A549 (cell line): ENCODE results near the gene TPM1. TPM values are rescaled to one million over a fixed set of nuclear protein-coding genes. Genes with fewer than 3 reads are reported as not detected.

Experiments used
- ATAC-seq, 2 experiments: fragments of 200-7000 bp in 1 of 2; fragments of >200 bp in 1 of 2; cut with Nextera tagmentation in 1 of 2; cut with Tn5 transposase in 1 of 2; 3 replicates each; pipeline versions ENCODE4 v1.8.0 to v1.9.1; 2018 to 2020; ENCODE audit warnings: mild to moderate bottlenecking in 1 of 2, moderate library complexity in 1 of 2
- CTCF ChIA-PET: fragments of 300-600 bp; sonication (Branson Sonifier 250); formaldehyde crosslinking; extraction: SDS; loops from one replicate; lab custom pipeline; 2021; ENCODE audit warnings: antibody characterized with exemption, inconsistent platforms; lab: Yijun Ruan, JAX
- POLR2A ChIA-PET: fragments of 350-600 bp; formaldehyde crosslinking; extraction: SDS; loops from one replicate; lab custom pipeline; 2021; ENCODE audit warnings: antibody characterized with exemption, inconsistent platforms; lab: Yijun Ruan, JAX
- DNase-seq, 2 experiments: peaks; one replicate each; pipeline versions ENCODE4 v3.0.0 to v3.0.0-alpha.2; 2011 to 2016; ENCODE audit warnings: low read depth in 1 of 2, low spot score in 1 of 2
- FAIRE-seq: peaks from 2 replicates; lab custom pipeline; 2011; peaks lifted over from hg19 to GRCh38; lab: Jason Lieb, UNC
- H3K27ac ChIP-seq, 2 experiments: fragments of >200 bp; sonication (Bioruptor Twin); formaldehyde crosslinking; 3 replicates each; pipeline ENCODE4 v1.5.1; 2016 to 2017
- H3K4me1 ChIP-seq: fragments of >200 bp; sonication (Bioruptor Twin); formaldehyde crosslinking; 3 replicates; pipeline ENCODE4 v1.6.1; 2016
- H3K4me2 ChIP-seq: fragments of >200 bp; sonication (Bioruptor Twin); formaldehyde crosslinking; 3 replicates; pipeline ENCODE4 v1.6.1; 2016
- H3K4me3 ChIP-seq: fragments of >200 bp; sonication (Bioruptor Twin); formaldehyde crosslinking; 3 replicates; pipeline ENCODE4 v1.5.1; 2016
- H3K9me3 ChIP-seq: fragments of >200 bp; sonication (Bioruptor Twin); formaldehyde crosslinking; 3 replicates; pipeline ENCODE4 v1.6.1; 2016
- BCL3 ChIP-seq: fragments of >200 bp; sonication (Bioruptor Twin); formaldehyde crosslinking; IDR thresholded peaks from 3 replicates; pipeline ENCODE4 v1.6.1; 2016
- CHD2 ChIP-seq: fragments of 150-350 bp; IDR thresholded peaks from 2 replicates; pipeline ENCODE4 v1.6.1; 2014; ENCODE audit warnings: low read length; ENCODE audit not compliant: partially characterized antibody
- EHF ChIP-seq: fragments of 250-450 bp; sonication (Bioruptor Pico); IDR thresholded peaks from 2 replicates; pipeline ENCODE4 v1.5.0; 2020; ENCODE audit warnings: mild to moderate bottlenecking
- ELK1 ChIP-seq: fragments of 150-350 bp; IDR thresholded peaks from 2 replicates; pipeline ENCODE4 v1.6.1; 2014; ENCODE audit warnings: low read depth, mild to moderate bottlenecking, low read length
- EP300 ChIP-seq, 2 experiments: fragments of >200 bp; sonication (Bioruptor Twin); formaldehyde crosslinking; IDR thresholded peaks; 2 replicates in 1 of 2; 3 replicates in 1 of 2; pipeline ENCODE4 v1.6.1; 2016 to 2017
- FOSB ChIP-seq: fragments of 250-450 bp; sonication (Bioruptor Pico); IDR thresholded peaks from 2 replicates; pipeline ENCODE4 v1.5.0; 2020; ENCODE audit warnings: mild to moderate bottlenecking, moderate library complexity
- FOXS1 ChIP-seq: fragments of 250-450 bp; sonication (Bioruptor Pico); IDR thresholded peaks from 2 replicates; pipeline ENCODE4 v1.5.0; 2020; ENCODE audit warnings: mild to moderate bottlenecking, moderate library complexity
- GATA3 ChIP-seq: IDR thresholded peaks from 2 replicates; pipeline ENCODE4 v1.6.1; 2012; ENCODE audit warnings: borderline replicate concordance
- HDAC2 ChIP-seq: fragments of 200-600 bp; sonication (generic); IDR thresholded peaks from 2 replicates; pipeline ENCODE4 v1.6.1; 2016
- HEYL ChIP-seq: fragments of 250-450 bp; sonication (Bioruptor Pico); IDR thresholded peaks from 2 replicates; pipeline ENCODE4 v1.8.0; 2021; ENCODE audit warnings: mild to moderate bottlenecking, moderate library complexity
- NPAS2 ChIP-seq: fragments of 250-450 bp; sonication (Bioruptor Pico); IDR thresholded peaks from 2 replicates; pipeline ENCODE4 v1.8.0; 2022; ENCODE audit warnings: mild to moderate bottlenecking, moderate library complexity, borderline replicate concordance
- PHF8 ChIP-seq: fragments of 200-600 bp; sonication (generic); IDR thresholded peaks from 2 replicates; pipeline ENCODE4 v1.6.1; 2016; ENCODE audit warnings: low read depth, mild to moderate bottlenecking, antibody characterized with exemption, moderate library complexity, borderline replicate concordance
- POLR2A ChIP-seq: IDR thresholded peaks from 2 replicates; pipeline ENCODE4 v1.6.1; 2012; ENCODE audit warnings: mild to moderate bottlenecking, low read length
- RARB ChIP-seq: fragments of 250-450 bp; sonication (Bioruptor Pico); IDR thresholded peaks from 2 replicates; pipeline ENCODE4 v1.8.0; 2021; ENCODE audit warnings: mild to moderate bottlenecking, moderate library complexity
- RCOR1 ChIP-seq: fragments of 150-350 bp; IDR thresholded peaks from 2 replicates; pipeline ENCODE4 v1.6.1; 2014; ENCODE audit warnings: antibody characterized with exemption, low read length, low read depth
- RFX5 ChIP-seq: fragments of 450-650 bp; IDR thresholded peaks from 2 replicates; pipeline ENCODE4 v1.7.1; 2014; ENCODE audit warnings: antibody characterized with exemption, mild to moderate bottlenecking, moderate library complexity
- RNF2 ChIP-seq: fragments of 200-600 bp; sonication (generic); IDR thresholded peaks from 2 replicates; pipeline ENCODE4 v1.6.1; 2016; ENCODE audit warnings: low read depth, mild to moderate bottlenecking, antibody characterized with exemption, moderate library complexity, borderline replicate concordance
- SREBF2 ChIP-seq: fragments of 450-650 bp; IDR thresholded peaks from 2 replicates; pipeline ENCODE4 v1.6.1; 2014; ENCODE audit warnings: mild to moderate bottlenecking, moderate library complexity
- TFCP2L1 ChIP-seq: fragments of 250-450 bp; sonication (Bioruptor Pico); IDR thresholded peaks from 2 replicates; pipeline ENCODE4 v1.5.0; 2021; ENCODE audit warnings: mild to moderate bottlenecking
- WGBS: methylation state at CpG from one replicate; pipeline ENCODE4 v1.1.6; 2017; ENCODE audit errors: missing lambda C conversion rate; 5-methylcytosine and 5-hydroxymethylcytosine counted together
- polyA plus RNA-seq, 4 experiments: library from polyadenylated mRNA; depleted of rRNA in 3 of 4; stranded (reverse); fragments of >200 nt; fragmentation: RNase III in 1 of 4; extraction: RNeasy Plus Mini Kit Qiagen cat#74134 plus additional on column Dnase treatment in 1 of 4; gene quantifications; 2 replicates in 3 of 4; 3 replicates in 1 of 4; pipeline ENCODE4 v1.2.3, GENCODE V29; 2011 to 2017
- TF ChIP-seq, protein P1 (sequence below): IDR thresholded peaks from 2 replicates; pipeline ENCODE4 v1.6.1; 2012
- TF ChIP-seq, protein P2 (sequence below): fragments of 450-650 bp; IDR thresholded peaks from 2 replicates; pipeline ENCODE4 v1.6.1; 2014; ENCODE audit warnings: antibody characterized with exemption
- TF ChIP-seq, protein P3 (sequence below): IDR thresholded peaks from 2 replicates; pipeline ENCODE4 v1.6.1; 2012; ENCODE audit warnings: low read depth, borderline replicate concordance
- TF ChIP-seq, protein P4 (sequence below): fragments of >200 bp; sonication (Bioruptor Twin); formaldehyde crosslinking; IDR thresholded peaks from 3 replicates; pipeline ENCODE4 v1.5.1; 2016

TPM1 gene
- polyA plus RNA-seq, 2 of the 4 experiments (the other 2 are of a cell fraction) = 894 to 954 TPM

GRCh38 chr15:63006032-63006878, 36.3 kb upstream of the TPM1 start:
- no peak overlapping the region for H3K4me2 ChIP-seq
- POLR2A ChIA-PET = no interaction called here
- ATAC-seq (peak in 1 of 2 experiments; percentile 34; a peak in 2 of 6 replicates), FAIRE-seq (no peak), DNase-seq (no peak)
- no peak overlapping the region for H3K4me3 ChIP-seq
- CTCF ChIA-PET = interaction anchor here (1.2 to 2.9 kb wide), 2 partner anchors 8 to 12 kb away, joined by 3 to 8 read pairs; no protein-coding TSS in a partner anchor
- H3K9me3 ChIP-seq = no peaks in the 10 kb centered on the region
- H3K27ac ChIP-seq = peak overlapping the region in 1 of 2 experiments; percentile 28; a peak in 1 of 6 replicates
- no peaks in the 10 kb centered on the region for H3K4me1 ChIP-seq
- 58% methylated on average over 8 of the region's 8 CpGs for WGBS
- TF ChIP-seq POLR2A = no peak
- TF ChIP-seq, protein P1, sequence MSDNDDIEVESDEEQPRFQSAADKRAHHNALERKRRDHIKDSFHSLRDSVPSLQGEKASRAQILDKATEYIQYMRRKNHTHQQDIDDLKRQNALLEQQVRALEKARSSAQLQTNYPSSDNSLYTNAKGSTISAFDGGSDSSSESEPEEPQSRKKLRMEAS = no peak
- TF ChIP-seq, protein P2, sequence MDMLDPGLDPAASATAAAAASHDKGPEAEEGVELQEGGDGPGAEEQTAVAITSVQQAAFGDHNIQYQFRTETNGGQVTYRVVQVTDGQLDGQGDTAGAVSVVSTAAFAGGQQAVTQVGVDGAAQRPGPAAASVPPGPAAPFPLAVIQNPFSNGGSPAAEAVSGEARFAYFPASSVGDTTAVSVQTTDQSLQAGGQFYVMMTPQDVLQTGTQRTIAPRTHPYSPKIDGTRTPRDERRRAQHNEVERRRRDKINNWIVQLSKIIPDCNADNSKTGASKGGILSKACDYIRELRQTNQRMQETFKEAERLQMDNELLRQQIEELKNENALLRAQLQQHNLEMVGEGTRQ = no peak
- no peak for TF ChIP-seq FOXS1 (CRISPR knock-in tag)

DNA sequence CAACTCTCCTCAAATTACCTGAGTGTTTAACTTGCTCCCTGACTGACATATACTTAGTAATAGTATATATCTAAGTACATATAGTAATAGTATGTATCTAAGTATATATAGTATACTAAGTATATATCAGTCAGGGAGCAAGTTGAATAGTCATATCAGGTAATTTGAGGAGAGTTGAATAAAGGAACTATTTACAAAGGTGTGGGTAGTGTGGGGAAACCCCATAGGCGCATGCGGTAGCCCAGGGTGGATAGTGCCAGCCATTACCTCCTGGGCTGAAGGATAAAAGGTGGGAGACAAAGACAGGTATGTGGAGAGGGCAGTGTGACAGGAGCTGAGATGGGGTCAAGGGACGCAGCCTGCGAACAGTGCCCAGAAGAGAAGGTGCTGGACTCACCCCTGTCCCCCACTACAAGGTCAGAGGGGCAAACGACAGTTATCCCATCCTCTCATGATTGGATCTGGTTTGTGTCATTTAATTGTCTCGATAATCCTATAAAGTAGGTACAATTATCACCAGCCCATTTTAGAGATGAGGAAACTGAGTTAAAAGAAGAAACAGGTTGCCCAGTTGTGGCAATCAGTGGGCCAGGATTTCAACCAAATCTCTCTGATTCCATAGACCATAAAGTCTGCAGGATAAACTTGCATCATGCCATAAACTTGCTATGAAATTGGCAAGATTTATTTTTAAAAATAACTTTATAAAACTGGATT, 34.1 kb upstream of the TPM1 start:
- Histone ChIP-seq H3K4me1 (peaks cover 8% of the 10 kb centered on the region), H3K9me3 (peaks cover 5% of the 10 kb centered on the region; the same call in 2 of the 3 replicates), H3K4me2 (no peak overlapping the region), H3K27ac (no peak overlapping the region), H3K4me3 (no peak overlapping the region)
- CTCF ChIA-PET = interaction anchor here (1.0 to 2.9 kb wide), 3 partner anchors 8 to 10 kb away, joined by 3 to 8 read pairs (median 6); no protein-coding TSS in a partner anchor
- no peak for FAIRE-seq
- no peak for TF ChIP-seq POLR2A
- no peak for DNase-seq
- ATAC-seq = no peak
- POLR2A ChIA-PET = no interaction called here
- WGBS = 89% methylated on average over 6 of the region's 6 CpGs

DNA sequence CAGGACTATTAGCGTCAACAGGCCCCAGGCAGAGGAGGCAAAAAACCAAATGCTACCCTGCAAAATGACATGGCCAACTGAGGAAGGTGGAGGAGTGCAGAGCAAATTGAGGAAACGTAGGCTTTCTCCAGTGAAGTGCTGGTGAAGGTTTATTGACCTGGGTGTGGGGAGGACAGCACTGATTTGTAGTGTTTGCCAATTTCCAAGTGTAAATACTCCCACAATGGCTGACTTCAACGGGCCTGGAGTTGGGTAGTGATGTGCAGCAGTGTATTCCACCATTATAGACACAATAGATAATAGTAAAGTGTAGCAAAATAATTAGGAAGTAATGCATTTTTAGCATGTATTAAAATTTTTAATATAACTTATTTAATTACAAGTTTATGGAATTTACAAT, 32.2 kb upstream of the TPM1 start:
- FAIRE-seq (no peak), ATAC-seq (no peak)
- peaks cover 22% of the 10 kb centered on the region for H3K4me1 ChIP-seq
- TF ChIP-seq FOSB (CRISPR knock-in tag) (no peak), HDAC2 (no peak), RNF2 (no peak), HEYL (CRISPR knock-in tag) (no peak), CHD2 (no peak), RARB (CRISPR knock-in tag) (no peak), SREBF2 (no peak), NPAS2 (CRISPR knock-in tag) (no peak), RFX5 (no peak), BCL3 (no peak), RCOR1 (no peak), PHF8 (no peak), GATA3 (no peak), ELK1 (no peak), EP300 (IDR thresholded peaks at IDR 0.05) (no peak), EHF (no peak), TFCP2L1 (CRISPR knock-in tag) (no peak)
- TF ChIP-seq, protein P3, sequence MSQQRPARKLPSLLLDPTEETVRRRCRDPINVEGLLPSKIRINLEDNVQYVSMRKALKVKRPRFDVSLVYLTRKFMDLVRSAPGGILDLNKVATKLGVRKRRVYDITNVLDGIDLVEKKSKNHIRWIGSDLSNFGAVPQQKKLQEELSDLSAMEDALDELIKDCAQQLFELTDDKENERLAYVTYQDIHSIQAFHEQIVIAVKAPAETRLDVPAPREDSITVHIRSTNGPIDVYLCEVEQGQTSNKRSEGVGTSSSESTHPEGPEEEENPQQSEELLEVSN = no peak
- TF ChIP-seq, protein P4, sequence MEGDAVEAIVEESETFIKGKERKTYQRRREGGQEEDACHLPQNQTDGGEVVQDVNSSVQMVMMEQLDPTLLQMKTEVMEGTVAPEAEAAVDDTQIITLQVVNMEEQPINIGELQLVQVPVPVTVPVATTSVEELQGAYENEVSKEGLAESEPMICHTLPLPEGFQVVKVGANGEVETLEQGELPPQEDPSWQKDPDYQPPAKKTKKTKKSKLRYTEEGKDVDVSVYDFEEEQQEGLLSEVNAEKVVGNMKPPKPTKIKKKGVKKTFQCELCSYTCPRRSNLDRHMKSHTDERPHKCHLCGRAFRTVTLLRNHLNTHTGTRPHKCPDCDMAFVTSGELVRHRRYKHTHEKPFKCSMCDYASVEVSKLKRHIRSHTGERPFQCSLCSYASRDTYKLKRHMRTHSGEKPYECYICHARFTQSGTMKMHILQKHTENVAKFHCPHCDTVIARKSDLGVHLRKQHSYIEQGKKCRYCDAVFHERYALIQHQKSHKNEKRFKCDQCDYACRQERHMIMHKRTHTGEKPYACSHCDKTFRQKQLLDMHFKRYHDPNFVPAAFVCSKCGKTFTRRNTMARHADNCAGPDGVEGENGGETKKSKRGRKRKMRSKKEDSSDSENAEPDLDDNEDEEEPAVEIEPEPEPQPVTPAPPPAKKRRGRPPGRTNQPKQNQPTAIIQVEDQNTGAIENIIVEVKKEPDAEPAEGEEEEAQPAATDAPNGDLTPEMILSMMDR = no peak
- TF ChIP-seq, protein P2 = no peak
- TF ChIP-seq, all 56 proteins: peak for 0
- no peak for DNase-seq
- H3K4me2 ChIP-seq = no peak overlapping the region
- ChIA-PET CTCF (no interaction called here), POLR2A (no interaction called here)
- peaks cover 5% of the 10 kb centered on the region; the same call in 2 of the 3 replicates for H3K9me3 ChIP-seq
- no peak overlapping the region for H3K27ac ChIP-seq
- WGBS = 66% methylated on average over 3 of the region's 3 CpGs
- no peak overlapping the region for H3K4me3 ChIP-seq
